Trophoblast cell (in vitro differentiated cells and primary cell): Measurements from ENCODE around the gene CD2.

ENCODE experiments used
- DNase-seq, 2 donors: peaks; one replicate each; pipeline ENCODE4 v3.0.0-alpha.2; 2016
- H2AFZ ChIP-seq: 2 replicates; pipeline ENCODE4 v1.6.1; 2013; ENCODE audit warnings: low read length, moderate library complexity, mild to moderate bottlenecking; ENCODE audit not compliant: insufficient read depth, poor library complexity
- H2AK5ac ChIP-seq: 2 replicates; pipeline ENCODE4 v1.6.1; 2013; ENCODE audit warnings: mild to moderate bottlenecking, low read length
- H2BK120ac ChIP-seq: 2 replicates; pipeline ENCODE4 v1.6.1; 2013; ENCODE audit warnings: low read length, mild to moderate bottlenecking, moderate library complexity; ENCODE audit not compliant: insufficient read depth, poor library complexity
- H2BK12ac ChIP-seq: 2 replicates; pipeline ENCODE4 v1.6.1; 2013; ENCODE audit warnings: mild to moderate bottlenecking, low read length, moderate library complexity
- H2BK5ac ChIP-seq: 2 replicates; pipeline ENCODE4 v1.6.1; 2013; ENCODE audit warnings: low read length, low read depth, moderate library complexity, mild to moderate bottlenecking; ENCODE audit not compliant: poor library complexity
- H3K14ac ChIP-seq: 2 replicates; pipeline ENCODE4 v1.6.1; 2013; ENCODE audit warnings: mild to moderate bottlenecking, low read length
- H3K18ac ChIP-seq: 2 replicates; pipeline ENCODE4 v1.6.1; 2013; ENCODE audit warnings: mild to moderate bottlenecking, low read length
- H3K23ac ChIP-seq: 2 replicates; pipeline ENCODE4 v1.6.1; 2013; ENCODE audit warnings: low read length
- H3K27ac ChIP-seq: 2 replicates; pipeline ENCODE4 v1.5.1; 2013; ENCODE audit warnings: low read depth, mild to moderate bottlenecking, inconsistent platforms, low read length, moderate library complexity
- H3K27me3 ChIP-seq: 2 replicates; pipeline ENCODE4 v1.6.1; 2013; ENCODE audit warnings: inconsistent platforms, mild to moderate bottlenecking, low read length, moderate library complexity; ENCODE audit not compliant: insufficient read depth
- H3K36me3 ChIP-seq, 2 experiments: 1 replicate in 1 of 2; 2 replicates in 1 of 2; pipeline ENCODE4 v1.6.1; 2013; ENCODE audit warnings: low read length in 2 of 2, mild to moderate bottlenecking in 2 of 2, moderate library complexity in 1 of 2; ENCODE audit not compliant: insufficient read depth in 2 of 2, control insufficient read depth in 1 of 2
- H3K4ac ChIP-seq: 2 replicates; pipeline ENCODE4 v1.6.1; 2013; ENCODE audit warnings: low read depth, mild to moderate bottlenecking, low read length, moderate library complexity
- H3K4me1 ChIP-seq, 2 experiments: 1 replicate in 1 of 2; 2 replicates in 1 of 2; pipeline ENCODE4 v1.6.1; 2013; ENCODE audit warnings: low read length in 2 of 2, mild to moderate bottlenecking in 2 of 2, moderate library complexity in 1 of 2; ENCODE audit not compliant: insufficient read depth in 2 of 2, control insufficient read depth in 1 of 2
- H3K4me2 ChIP-seq: 2 replicates; pipeline ENCODE4 v1.6.1; 2013; ENCODE audit warnings: inconsistent platforms, mild to moderate bottlenecking, low read length, moderate library complexity
- H3K4me3 ChIP-seq: 2 replicates; pipeline ENCODE4 v1.5.1; 2013; ENCODE audit warnings: mild to moderate bottlenecking, low read depth, low read length, inconsistent platforms
- H3K79me1 ChIP-seq: one replicate; pipeline ENCODE4 v1.6.1; 2013; ENCODE audit warnings: low read length
- H3K79me2 ChIP-seq: 2 replicates; pipeline ENCODE4 v1.6.1; 2013; ENCODE audit warnings: low read length, mild to moderate bottlenecking; ENCODE audit not compliant: control insufficient read depth, insufficient read depth, poor library complexity
- H3K9ac ChIP-seq: 2 replicates; pipeline ENCODE4 v1.6.1; 2013; ENCODE audit warnings: mild to moderate bottlenecking, low read length
- H3K9me3 ChIP-seq: 2 replicates; pipeline ENCODE4 v1.6.1; 2013; ENCODE audit warnings: low read depth, mild to moderate bottlenecking, control low read depth, inconsistent platforms, low read length; ENCODE audit not compliant: insufficient read depth
- H4K12ac ChIP-seq: 2 replicates; pipeline ENCODE4 v1.6.1; 2013; ENCODE audit warnings: low read depth, mild to moderate bottlenecking, low read length, moderate library complexity
- H4K8ac ChIP-seq: 2 replicates; pipeline ENCODE4 v1.6.1; 2013; ENCODE audit warnings: low read depth, mild to moderate bottlenecking, low read length, moderate library complexity
- H4K91ac ChIP-seq: one replicate; pipeline ENCODE4 v1.6.1; 2013; ENCODE audit warnings: low read depth, mild to moderate bottlenecking, low read length, moderate library complexity
- WGBS: extraction: QIAGEN DNeasy Blood & Tissue Kit; methylation state at CpG from one replicate; pipeline ENCODE4 v1.1.7; 2013; ENCODE audit warnings: missing lambda C conversion rate; ENCODE audit not compliant: insufficient read length, insufficient coverage; ENCODE audit errors: extremely low coverage; 5-methylcytosine and 5-hydroxymethylcytosine counted together

CD2 gene

DNA sequence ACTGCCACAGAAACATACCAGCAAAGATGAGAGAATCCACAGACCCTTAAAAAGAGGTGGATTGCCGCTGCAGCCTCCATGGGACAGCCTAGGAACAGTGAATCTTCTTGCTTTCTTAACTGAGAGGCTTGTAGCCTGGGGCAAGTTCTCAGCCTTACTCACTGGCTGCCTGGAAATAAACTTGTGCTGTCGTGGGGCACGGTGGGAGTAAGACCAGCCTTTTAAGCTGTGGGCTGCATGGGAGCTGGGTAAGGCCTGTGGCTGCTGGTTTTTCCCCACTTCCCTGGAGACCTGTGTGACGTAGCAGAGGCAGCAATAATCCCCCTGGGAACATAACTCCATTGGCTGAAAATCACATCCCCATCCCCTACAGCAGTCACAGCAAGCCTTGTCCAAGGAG, 30.8 kb downstream of the CD2 start:
- Histone ChIP-seq H4K91ac (no peak overlapping the region), H3K23ac (no peak overlapping the region), H3K4ac (no peak overlapping the region), H3K4me2 (no peak overlapping the region), H3K4me1 (peaks cover 0 to 7% of the 10 kb centered on the region in 2 experiments), H2BK120ac (no peak overlapping the region), H3K27ac (no peak overlapping the region), H2AK5ac (no peak overlapping the region), H3K36me3 (no peaks in the 10 kb centered on the region), H3K27me3 (no peaks in the 10 kb centered on the region), H4K8ac (no peak overlapping the region), H3K79me1 (no peaks in the 10 kb centered on the region), H2BK12ac (no peak overlapping the region), H3K18ac (no peak overlapping the region), H3K79me2 (no peaks in the 10 kb centered on the region), H4K12ac (no peak overlapping the region), H3K9me3 (no peaks in the 10 kb centered on the region), H3K4me3 (no peak overlapping the region), H3K14ac (no peak overlapping the region), H2AFZ (no peak overlapping the region), H3K9ac (no peak overlapping the region), H2BK5ac (no peak overlapping the region)
- no CpG with 5 or more reads among the region's 4 CpGs for WGBS
- DNase-seq = peak in 1 of 2 donors; percentile 50

DNA sequence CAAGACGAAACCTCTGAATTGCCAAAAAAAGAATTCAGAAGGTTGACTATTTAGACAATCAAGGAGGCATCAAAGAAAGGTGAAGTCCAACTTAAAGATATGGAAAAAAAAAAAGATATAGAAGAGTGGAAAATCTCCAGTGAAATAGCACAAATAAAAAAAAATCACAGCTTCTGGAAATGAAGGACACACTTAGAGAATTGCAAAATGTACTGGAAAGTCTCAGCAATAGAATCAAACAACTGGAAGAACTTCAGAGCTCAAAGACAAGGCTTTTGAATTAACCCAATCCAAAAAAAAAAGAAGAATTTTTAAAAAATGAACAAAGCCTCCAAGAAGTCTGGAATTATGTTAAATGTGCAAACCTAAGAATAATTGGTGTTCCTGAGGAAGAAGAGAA, 31.8 kb downstream of the CD2 start:
- Histone ChIP-seq H3K4me2 (no peak overlapping the region), H2BK5ac (no peak overlapping the region), H4K8ac (no peak overlapping the region), H2AK5ac (no peak overlapping the region), H3K23ac (no peak overlapping the region), H3K79me2 (no peaks in the 10 kb centered on the region), H3K27me3 (no peaks in the 10 kb centered on the region), H4K12ac (no peak overlapping the region), H3K27ac (no peak overlapping the region), H2BK12ac (no peak overlapping the region), H2BK120ac (no peak overlapping the region), H3K9ac (no peak overlapping the region), H3K4me1 (peaks cover 0 to 7% of the 10 kb centered on the region in 2 experiments), H3K4ac (no peak overlapping the region), H3K14ac (no peak overlapping the region), H3K4me3 (no peak overlapping the region), H3K18ac (no peak overlapping the region), H2AFZ (no peak overlapping the region), H3K9me3 (no peaks in the 10 kb centered on the region), H4K91ac (no peak overlapping the region), H3K36me3 (no peaks in the 10 kb centered on the region), H3K79me1 (no peaks in the 10 kb centered on the region)
- no CpG with 5 or more reads among the region's 1 CpG for WGBS
- DNase-seq = no peak

DNA sequence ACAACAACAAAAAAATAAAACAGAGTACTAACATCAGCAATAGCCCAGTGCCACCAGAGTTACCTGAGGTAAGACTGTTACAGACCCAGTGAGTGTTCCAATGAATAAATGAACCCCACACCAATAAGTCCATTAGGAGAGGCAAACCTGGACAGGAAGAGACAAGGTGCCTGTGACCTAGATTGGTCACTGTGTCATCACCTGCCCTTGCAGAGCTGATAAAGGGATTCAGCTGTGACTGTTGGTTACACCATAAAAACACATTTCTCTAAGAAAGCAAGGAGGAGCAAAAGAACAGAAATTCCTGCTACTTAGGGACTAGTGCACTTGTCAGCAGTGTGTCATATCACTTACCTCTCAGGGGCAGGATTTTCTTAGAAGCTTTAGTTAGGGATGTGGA, 37.5 kb downstream of the CD2 start:
- Histone ChIP-seq H4K91ac (no peak overlapping the region), H3K4me1 (no peaks in the 10 kb centered on the region), H3K79me1 (no peaks in the 10 kb centered on the region), H3K14ac (no peak overlapping the region), H2BK5ac (no peak overlapping the region), H3K27me3 (no peaks in the 10 kb centered on the region), H3K4me3 (no peak overlapping the region), H3K9ac (no peak overlapping the region), H4K8ac (no peak overlapping the region), H2BK120ac (no peak overlapping the region), H2BK12ac (no peak overlapping the region), H2AK5ac (no peak overlapping the region), H3K36me3 (no peaks in the 10 kb centered on the region), H4K12ac (no peak overlapping the region), H3K4ac (no peak overlapping the region), H3K18ac (no peak overlapping the region), H3K23ac (no peak overlapping the region), H2AFZ (no peak overlapping the region), H3K27ac (no peak overlapping the region), H3K4me2 (no peak overlapping the region), H3K79me2 (no peaks in the 10 kb centered on the region), H3K9me3 (no peaks in the 10 kb centered on the region)
- no peak for DNase-seq

DNA sequence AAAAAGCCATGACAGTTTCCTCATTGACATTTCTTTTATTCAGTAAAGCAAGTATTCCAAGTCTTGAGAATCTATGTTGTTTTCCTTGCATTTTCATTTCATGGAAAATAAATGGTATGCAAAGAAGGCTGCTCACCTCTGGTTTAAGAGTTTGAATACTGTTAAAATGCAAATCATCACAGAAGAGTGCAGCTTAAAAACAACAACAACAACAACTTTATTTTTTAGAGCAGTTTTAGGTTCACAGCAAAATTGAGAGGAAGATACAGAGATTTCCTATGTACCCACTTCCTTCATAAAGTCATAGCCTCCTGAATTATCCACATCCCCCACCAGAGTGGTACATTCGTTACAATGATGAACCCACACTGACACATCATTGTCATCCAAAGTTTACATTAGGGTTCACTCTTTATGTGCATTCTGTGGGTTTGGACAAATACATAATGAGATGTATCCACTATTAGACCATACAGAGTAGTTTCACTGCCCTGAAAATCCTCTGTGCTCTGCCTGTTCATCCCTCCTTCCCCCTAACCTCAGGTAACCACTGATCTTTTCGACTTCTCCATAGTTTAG, 39.2 kb downstream of the CD2 start:
- Histone ChIP-seq H3K9me3 (no peaks in the 10 kb centered on the region), H3K4me3 (no peak overlapping the region), H2BK5ac (no peak overlapping the region), H2AFZ (no peak overlapping the region), H3K14ac (no peak overlapping the region), H3K9ac (no peak overlapping the region), H3K23ac (no peak overlapping the region), H3K36me3 (no peaks in the 10 kb centered on the region), H4K12ac (no peak overlapping the region), H4K91ac (no peak overlapping the region), H3K4me1 (no peaks in the 10 kb centered on the region), H3K4ac (no peak overlapping the region), H3K27ac (no peak overlapping the region), H3K18ac (no peak overlapping the region), H2AK5ac (no peak overlapping the region), H3K4me2 (no peak overlapping the region), H2BK120ac (no peak overlapping the region), H4K8ac (no peak overlapping the region), H3K79me2 (no peaks in the 10 kb centered on the region), H3K27me3 (no peaks in the 10 kb centered on the region), H2BK12ac (no peak overlapping the region), H3K79me1 (no peaks in the 10 kb centered on the region)
- DNase-seq = no peak
- no CpG with 5 or more reads among the region's 2 CpGs for WGBS
